HepG2 (cell line): Measurements from ENCODE around the gene IL32. TPM values are rescaled to one million over a fixed set of nuclear protein-coding genes. Genes with fewer than 3 reads are reported as not detected.
A peak's percentile ranks its signal among the peaks of the same experiment; 100 is the strongest.

Source experiments
- CCDC6 ChIP-seq: sonication (generic); formaldehyde crosslinking; IDR thresholded peaks from 2 replicates; pipeline ENCODE4 v1.8.1; 2022; ENCODE audit warnings: mild to moderate bottlenecking, missing genetic modification reagents, moderate library complexity
- EP300 ChIP-seq, 3 experiments: sonication (generic) in 1 of 3; formaldehyde crosslinking in 1 of 3; IDR thresholded peaks; 2 replicates each; pipeline versions ENCODE4 v1.5.1 to v1.6.1; 2011 to 2020; ENCODE audit warnings: low read depth in 2 of 3, low read length in 2 of 3, borderline replicate concordance in 1 of 3, improper control_type of control experiment in 1 of 3, mild to moderate bottlenecking in 1 of 3, missing genetic modification reagents in 1 of 3, moderate library complexity in 1 of 3
- GABPA ChIP-seq, 2 experiments: IDR thresholded peaks; 2 replicates each; pipeline ENCODE4 v1.6.1; 2011 to 2016; ENCODE audit warnings: low read depth in 2 of 2, low read length in 1 of 2, missing biosample characterization in 1 of 2, missing genetic modification characterization in 1 of 2
- PRDM10 ChIP-seq: sonication (generic); formaldehyde crosslinking; IDR thresholded peaks from 2 replicates; pipeline ENCODE4 v1.4.0; 2020; ENCODE audit warnings: low read depth, missing genetic modification reagents
- SP2 ChIP-seq: sonication (generic); formaldehyde crosslinking; IDR thresholded peaks from 2 replicates; pipeline ENCODE4 v1.5.1; 2020; ENCODE audit warnings: mild to moderate bottlenecking, missing genetic modification reagents
- ZBTB21 ChIP-seq: sonication (generic); formaldehyde crosslinking; IDR thresholded peaks from 2 replicates; pipeline ENCODE4 v1.4.0; 2020; ENCODE audit warnings: missing genetic modification reagents
- ZFP91 ChIP-seq: sonication (generic); formaldehyde crosslinking; IDR thresholded peaks from 2 replicates; pipeline ENCODE4 v1.9.0; 2022; ENCODE audit warnings: missing genetic modification reagents, mild to moderate bottlenecking, borderline replicate concordance
- ZNF460 ChIP-seq: sonication (generic); formaldehyde crosslinking; IDR thresholded peaks from 2 replicates; pipeline ENCODE4 v1.5.1; 2020; ENCODE audit warnings: missing genetic modification reagents, mild to moderate bottlenecking, borderline replicate concordance
- polyA plus RNA-seq, 8 experiments: library from polyadenylated mRNA; depleted of rRNA in 3 of 8; stranded (reverse) in 7 of 8; unstranded in 1 of 8; fragments of >200 nt; fragmentation: Illumina TruSeq in 4 of 8; extraction: Trizol in 4 of 8; gene quantifications; 2 replicates each; pipeline versions ENCODE4 v1.2.1 to v1.2.3, GENCODE V29; 2011 to 2016; ENCODE audit warnings: low read depth in 4 of 8, missing spikeins in 1 of 8, mixed read lengths in 1 of 8; ENCODE audit not compliant: insufficient read depth in 1 of 8
- total RNA-seq, 5 experiments: library from RNA; depleted of rRNA; stranded (reverse); fragments of >200 nt; fragmentation: Illumina TruSeq; extraction: Trizol; gene quantifications; 2 replicates each; pipeline ENCODE4 v1.2.3, GENCODE V29; 2016; ENCODE audit warnings: low read depth in 1 of 5
- TF ChIP-seq, protein P1 (sequence below): sonication (generic); formaldehyde crosslinking; IDR thresholded peaks from 2 replicates; pipeline ENCODE4 v1.5.0; 2020; ENCODE audit warnings: mild to moderate bottlenecking, missing genetic modification reagents, borderline replicate concordance
- TF ChIP-seq, protein P2 (sequence below): sonication (generic); formaldehyde crosslinking; conservative IDR thresholded peaks from 2 replicates; pipeline ENCODE4 v1.4.0; 2020; ENCODE audit warnings: missing genetic modification reagents

Gene IL32
- total and polyA plus RNA-seq, 2 of the 13 experiments (the other 11 are each of a cell fraction or from before 2014, with no cell fraction given): 115 to 165 TPM

DNA sequence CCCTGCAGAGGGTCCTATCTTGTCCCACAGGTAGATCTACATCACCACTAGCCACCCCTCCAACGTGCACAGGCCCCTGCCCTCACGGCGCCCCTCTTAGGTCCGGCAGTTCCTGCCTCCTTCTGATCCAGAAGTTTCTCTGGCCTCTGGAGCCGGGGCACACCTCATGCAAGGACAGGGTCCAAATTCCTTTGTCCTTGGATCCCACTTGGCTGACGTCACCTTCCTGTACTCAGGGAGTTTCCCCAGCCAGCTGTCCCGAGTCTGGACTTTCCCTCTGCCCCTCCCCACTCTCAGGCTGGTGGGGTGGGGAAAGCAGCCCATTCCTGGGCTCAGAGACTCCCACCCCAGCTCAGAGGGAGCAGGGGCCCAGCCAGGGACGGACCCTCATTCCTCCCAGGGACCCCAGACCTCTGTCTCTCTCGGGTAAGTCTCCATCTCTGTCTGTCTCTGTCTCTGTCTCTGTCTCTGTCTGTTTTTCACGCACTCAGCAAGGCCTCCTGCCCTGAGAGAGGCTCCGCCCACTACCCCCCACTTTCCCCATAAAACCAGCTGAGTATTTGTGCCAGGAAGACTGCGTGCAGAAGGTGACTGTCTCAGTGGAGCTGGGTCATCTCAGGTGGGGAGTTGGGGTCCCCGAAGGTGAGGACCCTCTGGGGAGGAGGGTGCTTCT lies at the start of gene IL32 (continued):
- TF ChIP-seq, protein P1, sequence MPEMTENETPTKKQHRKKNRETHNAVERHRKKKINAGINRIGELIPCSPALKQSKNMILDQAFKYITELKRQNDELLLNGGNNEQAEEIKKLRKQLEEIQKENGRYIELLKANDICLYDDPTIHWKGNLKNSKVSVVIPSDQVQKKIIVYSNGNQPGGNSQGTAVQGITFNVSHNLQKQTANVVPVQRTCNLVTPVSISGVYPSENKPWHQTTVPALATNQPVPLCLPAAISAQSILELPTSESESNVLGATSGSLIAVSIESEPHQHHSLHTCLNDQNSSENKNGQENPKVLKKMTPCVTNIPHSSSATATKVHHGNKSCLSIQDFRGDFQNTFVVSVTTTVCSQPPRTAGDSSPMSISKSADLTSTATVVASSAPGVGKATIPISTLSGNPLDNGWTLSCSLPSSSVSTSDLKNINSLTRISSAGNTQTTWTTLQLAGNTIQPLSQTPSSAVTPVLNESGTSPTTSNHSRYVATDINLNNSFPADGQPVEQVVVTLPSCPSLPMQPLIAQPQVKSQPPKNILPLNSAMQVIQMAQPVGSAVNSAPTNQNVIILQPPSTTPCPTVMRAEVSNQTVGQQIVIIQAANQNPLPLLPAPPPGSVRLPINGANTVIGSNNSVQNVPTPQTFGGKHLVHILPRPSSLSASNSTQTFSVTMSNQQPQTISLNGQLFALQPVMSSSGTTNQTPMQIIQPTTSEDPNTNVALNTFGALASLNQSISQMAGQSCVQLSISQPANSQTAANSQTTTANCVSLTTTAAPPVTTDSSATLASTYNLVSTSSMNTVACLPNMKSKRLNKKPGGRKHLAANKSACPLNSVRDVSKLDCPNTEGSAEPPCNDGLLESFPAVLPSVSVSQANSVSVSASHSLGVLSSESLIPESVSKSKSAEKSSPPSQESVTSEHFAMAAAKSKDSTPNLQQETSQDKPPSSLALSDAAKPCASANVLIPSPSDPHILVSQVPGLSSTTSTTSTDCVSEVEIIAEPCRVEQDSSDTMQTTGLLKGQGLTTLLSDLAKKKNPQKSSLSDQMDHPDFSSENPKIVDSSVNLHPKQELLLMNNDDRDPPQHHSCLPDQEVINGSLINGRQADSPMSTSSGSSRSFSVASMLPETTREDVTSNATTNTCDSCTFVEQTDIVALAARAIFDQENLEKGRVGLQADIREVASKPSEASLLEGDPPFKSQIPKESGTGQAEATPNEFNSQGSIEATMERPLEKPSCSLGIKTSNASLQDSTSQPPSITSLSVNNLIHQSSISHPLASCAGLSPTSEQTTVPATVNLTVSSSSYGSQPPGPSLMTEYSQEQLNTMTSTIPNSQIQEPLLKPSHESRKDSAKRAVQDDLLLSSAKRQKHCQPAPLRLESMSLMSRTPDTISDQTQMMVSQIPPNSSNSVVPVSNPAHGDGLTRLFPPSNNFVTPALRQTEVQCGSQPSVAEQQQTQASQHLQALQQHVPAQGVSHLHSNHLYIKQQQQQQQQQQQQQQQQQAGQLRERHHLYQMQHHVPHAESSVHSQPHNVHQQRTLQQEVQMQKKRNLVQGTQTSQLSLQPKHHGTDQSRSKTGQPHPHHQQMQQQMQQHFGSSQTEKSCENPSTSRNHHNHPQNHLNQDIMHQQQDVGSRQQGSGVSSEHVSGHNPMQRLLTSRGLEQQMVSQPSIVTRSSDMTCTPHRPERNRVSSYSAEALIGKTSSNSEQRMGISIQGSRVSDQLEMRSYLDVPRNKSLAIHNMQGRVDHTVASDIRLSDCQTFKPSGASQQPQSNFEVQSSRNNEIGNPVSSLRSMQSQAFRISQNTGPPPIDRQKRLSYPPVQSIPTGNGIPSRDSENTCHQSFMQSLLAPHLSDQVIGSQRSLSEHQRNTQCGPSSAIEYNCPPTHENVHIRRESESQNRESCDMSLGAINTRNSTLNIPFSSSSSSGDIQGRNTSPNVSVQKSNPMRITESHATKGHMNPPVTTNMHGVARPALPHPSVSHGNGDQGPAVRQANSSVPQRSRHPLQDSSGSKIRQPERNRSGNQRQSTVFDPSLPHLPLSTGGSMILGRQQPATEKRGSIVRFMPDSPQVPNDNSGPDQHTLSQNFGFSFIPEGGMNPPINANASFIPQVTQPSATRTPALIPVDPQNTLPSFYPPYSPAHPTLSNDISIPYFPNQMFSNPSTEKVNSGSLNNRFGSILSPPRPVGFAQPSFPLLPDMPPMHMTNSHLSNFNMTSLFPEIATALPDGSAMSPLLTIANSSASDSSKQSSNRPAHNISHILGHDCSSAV (CRISPR knock-in tag): no peak
- TF ChIP-seq GABPA (IDR thresholded peaks at IDR 0.05; ENCODE audit: low read depth, low read length): no peak
- peak; percentile 51 for TF ChIP-seq GABPA (CRISPR knock-in tag; IDR thresholded peaks at IDR 0.05; ENCODE audit: low read depth)
- TF ChIP-seq ZFP91: peak; percentile 67; the same call in 1 of the 2 replicates
- no peak for TF ChIP-seq ZNF460
- no peak for TF ChIP-seq CCDC6
- no peak for TF ChIP-seq ZBTB21
- TF ChIP-seq SP2 (CRISPR knock-in tag): no peak
- TF ChIP-seq, protein P2, sequence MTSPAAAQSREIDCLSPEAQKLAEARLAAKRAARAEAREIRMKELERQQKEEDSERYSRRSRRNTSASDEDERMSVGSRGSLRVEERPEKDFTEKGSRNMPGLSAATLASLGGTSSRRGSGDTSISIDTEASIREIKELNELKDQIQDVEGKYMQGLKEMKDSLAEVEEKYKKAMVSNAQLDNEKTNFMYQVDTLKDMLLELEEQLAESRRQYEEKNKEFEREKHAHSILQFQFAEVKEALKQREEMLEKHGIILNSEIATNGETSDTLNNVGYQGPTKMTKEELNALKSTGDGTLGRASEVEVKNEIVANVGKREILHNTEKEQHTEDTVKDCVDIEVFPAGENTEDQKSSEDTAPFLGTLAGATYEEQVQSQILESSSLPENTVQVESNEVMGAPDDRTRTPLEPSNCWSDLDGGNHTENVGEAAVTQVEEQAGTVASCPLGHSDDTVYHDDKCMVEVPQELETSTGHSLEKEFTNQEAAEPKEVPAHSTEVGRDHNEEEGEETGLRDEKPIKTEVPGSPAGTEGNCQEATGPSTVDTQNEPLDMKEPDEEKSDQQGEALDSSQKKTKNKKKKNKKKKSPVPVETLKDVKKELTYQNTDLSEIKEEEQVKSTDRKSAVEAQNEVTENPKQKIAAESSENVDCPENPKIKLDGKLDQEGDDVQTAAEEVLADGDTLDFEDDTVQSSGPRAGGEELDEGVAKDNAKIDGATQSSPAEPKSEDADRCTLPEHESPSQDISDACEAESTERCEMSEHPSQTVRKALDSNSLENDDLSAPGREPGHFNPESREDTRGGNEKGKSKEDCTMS: no peak
- TF ChIP-seq PRDM10 (CRISPR knock-in tag): peak; percentile 55; the same call in 1 of the 2 replicates
- TF ChIP-seq EP300 (IDR thresholded peaks at IDR 0.05; ENCODE audit: low read depth in 2 of 2, low read length in 2 of 2): peak in 1 of 2 experiments; percentile 59; a peak in 2 of 4 replicates
- TF ChIP-seq EP300 (CRISPR knock-in tag; IDR thresholded peaks at IDR 0.05; ENCODE audit: borderline replicate concordance): 0 out of 2 replicates have a peak, but pooled peaks have one; percentile 17
